Activated CD8-positive, alpha-beta memory T cell treated with anti-CD3 and anti-CD28 coated beads, Interleukin-2, amount 10 ng/mL, durations not matched to agents 7 days and 5 days (primary cell): ENCODE data around the gene KIF1B. TPM values are rescaled to one million over a fixed set of nuclear protein-coding genes. Genes with fewer than 3 reads are reported as not detected.
A peak's percentile ranks its signal among the peaks of the same experiment; 100 is the strongest.
"Not testable (repeated sequence)": the region's sequence is repeated elsewhere in the genome, so short reads cannot be mapped to it uniquely, and the experiment has no call there.

Source experiments
- ATAC-seq: fragments of 150-1000 bp; cut with Tn5 transposase; one replicate; pipeline ENCODE4 v1.10.0; 2021; ENCODE audit warnings: moderate library complexity
- CTCF ChIA-PET: fragments of 350-600 bp; sonication (Branson Sonifier 250); formaldehyde crosslinking; loops from one replicate; lab custom pipeline; 2021; ENCODE audit warnings: antibody characterized with exemption; lab: Charles Lee
- DNase-seq: peaks from one replicate; pipeline ENCODE4 v3.0.0-alpha.2; 2020
- H3K27ac Mint-ChIP-seq: one replicate; pipeline ENCODE4 v1.8.0; 2021; ENCODE audit warnings: mild to moderate bottlenecking, mixed read lengths
- H3K27me3 Mint-ChIP-seq: one replicate; pipeline ENCODE4 v1.8.0; 2021; ENCODE audit warnings: mixed read lengths
- H3K36me3 Mint-ChIP-seq: one replicate; pipeline ENCODE4 v1.8.0; 2021; ENCODE audit warnings: mild to moderate bottlenecking, mixed read lengths
- H3K4me1 Mint-ChIP-seq: one replicate; pipeline ENCODE4 v1.8.0; 2021; ENCODE audit warnings: mixed read lengths
- H3K4me3 Mint-ChIP-seq: one replicate; pipeline ENCODE4 v1.8.0; 2021; ENCODE audit warnings: mild to moderate bottlenecking, moderate library complexity, mixed read lengths
- H3K9me3 Mint-ChIP-seq: one replicate; pipeline ENCODE4 v1.8.0; 2022; ENCODE audit warnings: low read depth, mixed read lengths
- total RNA-seq, 2 experiments: library from RNA; stranded (reverse); gene quantifications; one replicate each; pipeline ENCODE4 v1.2.3, GENCODE V29; 2021

KIF1B gene
- total RNA-seq, 2 experiments from 2014 or later: 14.2 to 21.3 TPM

DNA sequence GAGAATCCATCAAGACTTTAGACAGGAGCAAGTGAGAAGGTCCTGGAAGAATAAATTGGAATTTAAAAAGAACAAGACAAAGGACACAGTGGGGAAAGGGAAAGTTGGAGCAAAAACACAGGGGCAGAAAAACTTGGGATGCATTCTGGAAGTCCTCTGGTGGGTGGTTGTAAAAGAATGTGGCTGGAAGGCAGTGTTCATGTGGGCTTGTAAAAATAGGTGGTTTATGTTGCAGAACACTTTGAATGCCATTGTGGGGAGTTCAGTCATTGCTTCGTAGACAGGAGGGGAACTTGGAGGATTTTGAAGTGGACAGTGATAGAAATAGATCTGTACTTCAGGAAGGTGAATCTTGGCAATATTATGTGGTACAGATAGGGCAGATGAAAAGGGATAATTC, 15.2 kb downstream of the KIF1B start:
- Mint-ChIP-seq H3K9me3 (no peaks in the 10 kb centered on the region), H3K27ac (no peak overlapping the region), H3K27me3 (no peaks in the 10 kb centered on the region), H3K4me1 (peaks cover 4% of the 10 kb centered on the region), H3K36me3 (no peaks in the 10 kb centered on the region), H3K4me3 (no peak overlapping the region)
- ATAC-seq (no peak), DNase-seq (no peak)
- CTCF ChIA-PET: interaction anchor here (0.8 to 1.0 kb wide), 3 partner anchors 16 to 131 kb away, joined by 3 read pairs; no protein-coding TSS in a partner anchor

DNA sequence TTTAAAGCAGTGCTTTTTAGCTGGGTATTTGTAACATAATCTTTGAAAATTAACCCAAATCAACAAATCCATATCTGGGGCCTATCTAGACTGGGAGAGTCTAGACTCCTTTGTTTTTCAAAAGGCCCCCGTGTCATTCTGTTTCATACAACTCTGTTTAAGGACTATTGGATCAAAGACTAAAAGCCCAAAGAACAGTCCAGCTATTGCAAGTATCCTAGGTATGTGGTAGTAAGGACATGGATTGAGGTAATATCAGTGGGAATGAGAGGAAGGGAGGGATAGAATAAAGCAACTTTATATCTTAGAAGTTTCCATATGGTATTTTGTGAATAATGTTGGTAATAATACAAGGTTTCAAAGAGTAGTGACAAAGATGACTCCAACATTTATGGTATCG, 18.2 kb downstream of the KIF1B start:
- ATAC-seq: no peak
- Mint-ChIP-seq H3K27ac (no peak overlapping the region), H3K4me1 (peaks cover 2% of the 10 kb centered on the region), H3K27me3 (no peaks in the 10 kb centered on the region), H3K4me3 (no peak overlapping the region), H3K36me3 (no peaks in the 10 kb centered on the region), H3K9me3 (no peaks in the 10 kb centered on the region)
- CTCF ChIA-PET: interaction anchor here (1.0 kb wide), 1 partner anchor 13 kb away, joined by 4 read pairs; no protein-coding TSS in a partner anchor
- no peak for DNase-seq

DNA sequence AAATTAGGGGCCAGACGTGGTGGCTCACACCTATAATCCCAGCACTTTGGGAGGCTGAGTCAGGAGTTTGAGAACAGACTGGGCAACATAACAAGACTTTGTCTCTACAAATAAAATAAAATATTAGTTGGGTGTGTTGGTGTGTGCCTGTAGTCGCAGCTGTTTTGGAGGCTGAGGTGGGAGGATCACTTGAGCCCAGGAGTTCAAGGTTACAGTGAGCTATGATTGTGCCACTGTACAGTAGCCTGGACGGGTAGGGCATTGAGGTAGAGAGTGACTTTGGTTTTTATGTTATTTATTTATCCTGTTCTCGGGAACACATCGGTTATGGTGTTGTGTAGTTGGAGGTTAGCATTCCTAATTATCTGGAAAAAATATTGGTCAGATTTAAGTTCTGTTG, 19.5 kb downstream of the KIF1B start:
- ATAC-seq (no peak), DNase-seq (no peak)
- Mint-ChIP-seq H3K9me3 (no peaks in the 10 kb centered on the region), H3K4me3 (no peak overlapping the region), H3K27me3 (no peaks in the 10 kb centered on the region), H3K27ac (no peak overlapping the region), H3K36me3 (no peaks in the 10 kb centered on the region), H3K4me1 (peaks cover 2% of the 10 kb centered on the region)
- CTCF ChIA-PET: no interaction called here

- no peak for ATAC-seq
- DNase-seq: no peak
- Mint-ChIP-seq H3K27me3 (no peaks in the 10 kb centered on the region), H3K27ac (no peak overlapping the region), H3K4me3 (no peak overlapping the region), H3K9me3 (no peaks in the 10 kb centered on the region), H3K4me1 (peaks cover 9% of the 10 kb centered on the region), H3K36me3 (no peaks in the 10 kb centered on the region)
- CTCF ChIA-PET: no interaction called here
These were observed 21.8 kb downstream of the KIF1B start for GRCh38 chr1:10232163-10232562.

DNA sequence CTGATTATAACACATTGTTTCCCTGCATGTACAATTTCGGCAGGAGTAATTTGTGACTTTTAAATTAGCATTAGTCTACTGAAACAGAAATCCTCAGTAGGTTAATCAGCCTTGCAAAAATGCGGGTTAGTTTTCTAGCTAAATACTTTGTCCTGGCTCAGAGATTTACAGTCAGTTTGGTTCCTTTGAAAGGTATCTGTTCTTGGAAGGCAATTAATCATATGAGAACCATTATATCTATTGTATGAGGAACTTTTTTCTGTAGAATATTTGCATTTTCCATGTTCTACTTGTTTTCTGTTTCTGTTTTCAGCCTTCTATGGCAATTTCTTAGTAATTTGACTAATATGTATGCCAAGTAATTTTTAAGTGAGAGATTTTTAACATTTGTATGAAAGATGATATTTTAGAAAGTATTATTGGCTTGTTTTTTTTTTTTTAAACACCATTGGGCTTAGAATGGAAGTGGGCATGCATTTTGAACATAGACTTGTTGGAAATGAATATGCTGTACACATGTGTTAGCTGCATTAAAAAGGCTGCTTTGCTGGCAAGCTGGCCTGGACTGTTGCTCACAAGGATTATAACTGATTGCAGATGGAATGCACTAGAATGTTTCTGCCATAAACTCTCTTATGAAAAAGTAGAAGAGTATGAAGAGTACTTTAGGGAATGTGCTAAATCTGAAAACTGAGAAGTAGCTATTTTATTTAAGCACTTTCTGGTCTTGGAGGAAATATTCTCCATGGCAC, 26.2 kb downstream of the KIF1B start:
- H3K27ac Mint-ChIP-seq: no peak overlapping the region
- no peaks in the 10 kb centered on the region for H3K27me3 Mint-ChIP-seq
- H3K36me3 Mint-ChIP-seq: peaks cover 2% of the 10 kb centered on the region
- H3K9me3 Mint-ChIP-seq: no peaks in the 10 kb centered on the region
- H3K4me1 Mint-ChIP-seq: peaks cover 15% of the 10 kb centered on the region
- H3K4me3 Mint-ChIP-seq: no peak overlapping the region
- DNase-seq: no peak
- CTCF ChIA-PET: interaction anchor here (1.3 kb wide), 1 partner anchor 27 kb away, joined by 3 read pairs; the partner anchor contains the start of gene KIF1B
- no peak for ATAC-seq

GRCh38 chr1:10237157-10237539, 26.8 kb downstream of the KIF1B start:
- H3K9me3 Mint-ChIP-seq: no peaks in the 10 kb centered on the region
- no peak for ATAC-seq
- CTCF ChIA-PET: no interaction called here
- H3K36me3 Mint-ChIP-seq: peaks cover 2% of the 10 kb centered on the region
- no peaks in the 10 kb centered on the region for H3K27me3 Mint-ChIP-seq
- H3K4me1 Mint-ChIP-seq: peaks cover 17% of the 10 kb centered on the region
- no peak for DNase-seq
- H3K4me3 Mint-ChIP-seq: no peak overlapping the region
- H3K27ac Mint-ChIP-seq: no peak overlapping the region

- CTCF ChIA-PET: no interaction called here
- DNase-seq: no peak
- Mint-ChIP-seq H3K4me3 (no peak overlapping the region), H3K4me1 (peaks cover 17% of the 10 kb centered on the region), H3K36me3 (peaks cover 12% of the 10 kb centered on the region), H3K27me3 (no peaks in the 10 kb centered on the region), H3K9me3 (no peaks in the 10 kb centered on the region), H3K27ac (no peak overlapping the region)
- ATAC-seq: no peak
These were observed 31.8 kb downstream of the KIF1B start for GRCh38 chr1:10242135-10242534.

DNA sequence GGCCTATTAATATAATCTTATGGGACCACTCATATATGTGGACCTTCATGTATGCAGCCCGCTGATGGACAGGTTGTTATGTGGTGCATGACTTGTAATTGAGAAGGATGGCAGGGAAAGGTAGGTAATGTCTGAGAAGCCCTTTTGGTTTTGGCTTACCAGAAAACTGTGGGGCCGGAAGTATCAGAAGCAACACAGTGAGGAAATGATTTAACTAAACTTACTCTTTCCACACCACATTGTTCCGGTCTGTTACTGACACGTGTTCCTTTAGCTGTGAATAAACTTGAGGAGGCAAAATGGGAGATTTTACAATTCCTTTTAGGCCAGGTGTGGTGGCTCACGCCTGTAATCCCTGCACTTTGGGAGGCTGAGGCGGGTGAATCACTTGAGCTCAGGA, 32.4 kb downstream of the KIF1B start:
- Mint-ChIP-seq H3K4me1 (peaks cover 11% of the 10 kb centered on the region), H3K27me3 (no peaks in the 10 kb centered on the region), H3K4me3 (no peak overlapping the region), H3K36me3 (peaks cover 14% of the 10 kb centered on the region), H3K27ac (no peak overlapping the region), H3K9me3 (no peaks in the 10 kb centered on the region)
- ATAC-seq (peak; percentile 39), DNase-seq (no peak)
- CTCF ChIA-PET: no interaction called here

DNA sequence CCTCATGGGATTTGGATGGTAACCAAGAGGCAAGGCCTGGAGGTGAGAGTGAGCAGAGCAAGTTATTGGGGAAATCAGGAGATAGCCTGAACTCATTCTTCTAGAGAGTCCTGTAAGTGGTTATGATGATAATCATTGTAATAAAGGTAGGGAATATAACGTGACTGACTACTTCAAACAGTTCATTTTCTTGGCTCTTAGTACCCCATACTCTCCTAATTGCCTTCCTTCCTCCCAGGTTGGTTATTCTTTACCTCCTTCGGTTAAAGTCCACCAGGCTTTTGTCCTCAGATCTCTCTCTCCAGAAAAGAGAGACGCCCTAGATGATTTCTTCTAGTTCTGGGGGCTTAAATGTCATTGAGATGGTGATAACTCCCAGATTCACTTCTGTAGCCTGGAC, 35.3 kb downstream of the KIF1B start:
- Mint-ChIP-seq H3K27ac (no peak overlapping the region), H3K4me3 (no peak overlapping the region), H3K27me3 (no peaks in the 10 kb centered on the region), H3K4me1 (peaks cover 13% of the 10 kb centered on the region), H3K36me3 (peaks cover 17% of the 10 kb centered on the region), H3K9me3 (no peaks in the 10 kb centered on the region)
- no peak for ATAC-seq
- CTCF ChIA-PET: no interaction called here
- no peak for DNase-seq

DNA sequence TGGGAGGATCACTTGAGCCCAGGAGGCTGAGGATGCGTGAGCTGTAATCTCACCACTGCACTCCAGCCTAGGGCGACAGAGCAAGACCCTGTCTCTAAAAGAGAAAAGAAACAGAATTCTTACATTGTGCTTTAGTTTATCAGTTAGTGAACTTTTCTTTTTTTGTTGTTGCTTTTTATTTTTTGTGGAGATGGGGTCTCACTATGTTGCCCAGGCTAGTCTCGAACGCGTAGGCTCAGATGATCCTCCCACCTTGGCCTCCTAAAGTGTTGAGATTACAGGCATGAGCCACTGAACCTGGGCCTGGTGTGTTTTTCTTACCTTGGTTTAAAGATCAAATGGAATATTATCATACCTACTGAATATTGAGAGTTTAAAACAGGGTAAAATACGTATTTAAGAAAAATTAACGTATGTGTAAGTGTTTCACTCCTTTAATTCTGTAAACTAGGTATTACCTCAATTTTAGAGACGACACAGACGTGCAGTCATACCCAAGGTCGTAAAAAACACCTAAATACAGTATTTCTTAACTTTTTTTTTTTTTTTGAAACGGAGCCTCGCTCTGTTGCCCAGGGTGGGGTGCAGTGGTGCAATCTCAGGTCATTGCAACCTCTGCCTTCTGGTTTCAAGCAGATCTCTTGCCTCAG, 39.6 kb downstream of the KIF1B start:
- DNase-seq: no peak
- no peaks in the 10 kb centered on the region for H3K27me3 Mint-ChIP-seq
- no peak overlapping the region for H3K4me3 Mint-ChIP-seq
- peaks cover 14% of the 10 kb centered on the region for H3K36me3 Mint-ChIP-seq
- no peaks in the 10 kb centered on the region for H3K9me3 Mint-ChIP-seq
- CTCF ChIA-PET: no interaction called here
- peaks cover 24% of the 10 kb centered on the region for H3K4me1 Mint-ChIP-seq
- ATAC-seq: no peak
- no peak overlapping the region for H3K27ac Mint-ChIP-seq

DNA sequence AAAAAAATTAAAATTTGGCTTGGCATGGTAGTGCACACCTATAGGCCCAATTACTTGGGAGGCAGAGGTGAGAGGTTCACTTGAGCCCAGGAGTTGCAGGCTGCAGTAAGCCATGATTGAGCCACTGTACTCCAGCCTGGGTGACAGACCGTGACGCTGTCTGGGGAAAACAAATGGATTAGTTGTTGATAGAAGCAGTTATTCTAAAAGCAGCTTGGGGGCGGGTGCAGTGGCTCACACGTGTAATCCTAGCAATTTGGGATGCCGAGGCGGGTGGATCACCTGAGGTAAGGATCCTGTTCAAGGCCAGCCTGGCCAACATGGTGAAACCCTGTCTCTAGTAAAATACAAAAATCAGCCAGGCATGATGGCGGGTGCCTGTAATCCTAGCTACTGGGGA, 40.3 kb downstream of the KIF1B start:
- Mint-ChIP-seq H3K4me1 (peaks cover 24% of the 10 kb centered on the region), H3K27me3 (no peaks in the 10 kb centered on the region), H3K27ac (no peak overlapping the region), H3K4me3 (no peak overlapping the region), H3K36me3 (peaks cover 13% of the 10 kb centered on the region), H3K9me3 (no peaks in the 10 kb centered on the region)
- ATAC-seq: no peak
- no peak for DNase-seq
- CTCF ChIA-PET: interaction anchor here (1.4 kb wide), 1 partner anchor 87 kb away, joined by 3 read pairs; no protein-coding TSS in a partner anchor

DNA sequence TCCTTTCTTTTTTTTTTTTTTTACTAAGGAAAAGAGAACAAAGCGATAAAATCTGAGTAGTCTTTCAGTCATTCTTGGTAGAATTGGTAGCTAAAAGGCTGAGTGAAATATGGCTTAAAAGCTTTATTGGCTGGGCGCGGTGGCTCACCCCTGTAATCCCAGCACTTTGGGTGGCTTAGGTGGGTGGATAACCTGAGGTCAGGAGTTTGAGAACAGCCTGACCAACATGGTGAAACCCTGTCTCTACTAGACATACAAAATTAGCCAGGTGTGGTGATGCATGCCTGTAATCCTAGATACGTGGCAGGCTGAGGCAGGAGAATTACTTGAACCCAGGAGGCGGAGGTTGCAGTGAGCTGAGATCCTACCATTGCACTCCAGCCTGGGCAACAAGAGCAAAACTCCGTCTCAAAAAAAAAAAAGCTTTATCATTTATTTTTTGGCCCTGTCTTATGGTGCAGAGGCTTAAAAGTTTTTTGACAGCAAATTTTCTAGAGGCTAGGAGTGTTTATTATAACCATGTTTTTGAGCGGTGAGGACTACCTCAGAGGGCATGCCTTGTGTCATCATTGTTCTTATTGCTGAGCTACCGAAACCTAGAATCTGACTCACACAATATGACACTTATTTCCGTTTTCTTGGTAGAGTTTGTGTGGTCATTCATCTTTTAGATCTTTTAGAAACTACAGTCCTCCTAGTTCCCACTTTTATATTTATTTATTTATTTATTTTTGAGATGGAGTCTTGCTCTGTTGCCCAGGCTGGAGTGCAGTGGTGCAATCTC, 41.1 kb downstream of the KIF1B start:
- peak; percentile 86 for ATAC-seq
- CTCF ChIA-PET: interaction anchor here (1.0 to 1.9 kb wide), 3 partner anchors 17 to 86 kb away, joined by 3 to 7 read pairs (median 3); partner anchors contain the start of gene KIF1B
- H3K27ac Mint-ChIP-seq, H3K36me3 Mint-ChIP-seq, H3K27me3 Mint-ChIP-seq, DNase-seq, H3K9me3 Mint-ChIP-seq, H3K4me3 Mint-ChIP-seq: not testable (repeated sequence)
- H3K4me1 Mint-ChIP-seq: peaks cover 24% of the 10 kb centered on the region

- CTCF ChIA-PET: interaction anchor here (1.0 to 1.9 kb wide), 2 partner anchors 16 to 42 kb away, joined by 3 to 7 read pairs; partner anchors contain the start of gene KIF1B
- peaks cover 5% of the 10 kb centered on the region for H3K36me3 Mint-ChIP-seq
- ATAC-seq: no peak
- no peak overlapping the region for H3K27ac Mint-ChIP-seq
- no peak for DNase-seq
- no peaks in the 10 kb centered on the region for H3K27me3 Mint-ChIP-seq
- peaks cover 24% of the 10 kb centered on the region for H3K4me1 Mint-ChIP-seq
- H3K9me3 Mint-ChIP-seq: no peaks in the 10 kb centered on the region
- H3K4me3 Mint-ChIP-seq: no peak overlapping the region
These were observed 42.1 kb downstream of the KIF1B start for GRCh38 chr1:10252508-10252907.
